GM12872 (cell line): ENCODE data around the gene LHFPL2.

Experiments
- TF ChIP-seq, protein P1 (sequence below): IDR thresholded peaks from 3 replicates; pipeline ENCODE4 v1.5.1; 2011; ENCODE audit warnings: low read depth, mild to moderate bottlenecking, low read length, moderate library complexity; ENCODE audit not compliant: insufficient read depth

LHFPL2 gene

DNA sequence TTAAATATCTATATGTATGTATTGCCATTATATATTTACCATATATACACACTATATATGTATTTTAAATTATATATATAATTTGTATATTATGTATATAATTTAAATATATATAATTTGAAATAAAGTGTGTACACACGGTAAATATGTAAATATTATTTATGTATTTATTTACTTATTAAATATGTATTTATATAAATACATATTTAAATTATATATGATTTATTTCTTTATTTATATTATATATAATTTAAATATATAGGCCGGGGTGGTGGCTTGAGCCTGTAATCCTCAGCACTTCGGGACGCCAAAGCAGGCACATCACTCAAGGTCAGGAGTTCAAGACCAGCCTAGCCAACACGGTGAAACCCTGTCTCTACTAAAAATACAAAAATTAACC is 31.3 kb upstream of the LHFPL2 start:
- TF ChIP-seq, protein P1, sequence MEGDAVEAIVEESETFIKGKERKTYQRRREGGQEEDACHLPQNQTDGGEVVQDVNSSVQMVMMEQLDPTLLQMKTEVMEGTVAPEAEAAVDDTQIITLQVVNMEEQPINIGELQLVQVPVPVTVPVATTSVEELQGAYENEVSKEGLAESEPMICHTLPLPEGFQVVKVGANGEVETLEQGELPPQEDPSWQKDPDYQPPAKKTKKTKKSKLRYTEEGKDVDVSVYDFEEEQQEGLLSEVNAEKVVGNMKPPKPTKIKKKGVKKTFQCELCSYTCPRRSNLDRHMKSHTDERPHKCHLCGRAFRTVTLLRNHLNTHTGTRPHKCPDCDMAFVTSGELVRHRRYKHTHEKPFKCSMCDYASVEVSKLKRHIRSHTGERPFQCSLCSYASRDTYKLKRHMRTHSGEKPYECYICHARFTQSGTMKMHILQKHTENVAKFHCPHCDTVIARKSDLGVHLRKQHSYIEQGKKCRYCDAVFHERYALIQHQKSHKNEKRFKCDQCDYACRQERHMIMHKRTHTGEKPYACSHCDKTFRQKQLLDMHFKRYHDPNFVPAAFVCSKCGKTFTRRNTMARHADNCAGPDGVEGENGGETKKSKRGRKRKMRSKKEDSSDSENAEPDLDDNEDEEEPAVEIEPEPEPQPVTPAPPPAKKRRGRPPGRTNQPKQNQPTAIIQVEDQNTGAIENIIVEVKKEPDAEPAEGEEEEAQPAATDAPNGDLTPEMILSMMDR, result no peak

DNA sequence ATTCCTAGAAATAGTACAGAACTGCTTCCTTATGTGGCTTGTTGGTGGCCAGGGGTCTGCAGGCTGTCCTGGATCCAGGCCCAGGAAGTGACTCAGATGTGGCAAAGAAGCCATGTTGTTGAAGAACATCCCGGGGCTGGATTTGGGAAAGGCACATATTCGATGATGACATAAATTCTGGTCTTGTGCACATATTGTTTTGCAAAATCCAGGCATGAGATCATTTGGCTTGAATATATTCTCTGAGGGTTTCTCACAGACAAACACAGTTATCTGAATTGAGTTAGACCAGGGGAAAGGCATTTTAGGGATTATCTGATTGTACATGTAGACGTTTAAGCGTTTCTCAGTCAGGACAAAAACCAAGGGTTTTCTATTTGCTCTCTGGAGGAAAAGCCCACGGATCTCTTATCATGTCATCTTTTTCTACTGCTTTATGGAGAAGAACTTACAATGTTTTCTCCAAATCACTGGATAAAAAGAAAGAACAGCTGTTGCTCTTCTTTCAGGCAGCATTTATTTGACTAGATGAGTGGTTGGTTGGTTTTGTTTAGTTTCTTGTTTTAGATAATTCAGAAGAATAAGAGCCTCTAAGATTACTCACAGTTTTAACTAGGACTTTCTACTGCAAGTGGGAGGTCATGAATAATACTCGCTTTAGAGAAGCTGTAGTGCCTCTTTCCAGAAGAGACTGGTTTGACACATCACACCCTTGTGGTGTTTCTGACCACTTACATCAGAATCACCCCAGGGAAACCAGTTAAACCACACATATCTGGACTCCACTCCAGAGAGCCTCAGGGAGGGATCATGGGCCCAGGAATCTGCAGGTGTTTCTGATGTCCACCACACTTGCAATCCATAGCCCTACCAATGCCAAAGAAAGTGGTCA is 29.5 kb upstream of the LHFPL2 start:
- TF ChIP-seq, protein P1, result no peak

DNA sequence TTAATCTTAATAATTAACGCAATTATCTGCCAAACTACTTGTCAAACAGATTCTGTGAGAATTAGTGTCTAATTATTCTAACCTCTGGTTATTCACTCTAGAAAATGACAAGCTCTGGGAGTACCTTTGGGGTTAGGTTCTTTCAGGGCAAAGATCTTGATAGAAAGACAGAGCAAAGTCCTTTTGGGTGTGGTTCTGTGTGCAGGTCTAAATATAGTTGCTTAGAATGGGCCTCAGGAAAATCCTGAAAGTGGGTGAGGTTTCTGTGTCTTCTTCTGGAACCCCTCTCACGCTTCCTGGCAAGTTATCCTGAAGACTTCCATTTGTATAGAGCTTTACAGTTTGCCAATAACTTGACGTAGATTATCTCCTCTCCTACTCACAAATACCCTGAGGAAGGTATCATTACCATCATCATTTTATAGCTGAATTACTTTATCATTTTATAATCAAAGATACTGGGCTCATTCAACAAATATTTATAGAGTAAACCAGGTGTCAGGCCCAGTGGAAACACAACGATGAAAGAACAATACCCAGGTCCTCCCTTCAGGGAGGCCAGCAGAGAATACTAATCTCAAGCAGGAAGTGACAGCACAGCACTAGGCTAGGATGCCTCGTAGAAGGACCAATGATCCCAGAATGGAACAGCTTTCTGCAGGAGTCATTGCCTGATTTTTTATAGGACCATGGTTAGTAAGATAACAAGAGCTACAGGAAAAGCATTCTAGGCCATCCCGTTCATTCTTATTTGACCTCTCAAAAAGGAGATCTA is 27.6 kb upstream of the LHFPL2 start:
- TF ChIP-seq, protein P1, result no peak

DNA sequence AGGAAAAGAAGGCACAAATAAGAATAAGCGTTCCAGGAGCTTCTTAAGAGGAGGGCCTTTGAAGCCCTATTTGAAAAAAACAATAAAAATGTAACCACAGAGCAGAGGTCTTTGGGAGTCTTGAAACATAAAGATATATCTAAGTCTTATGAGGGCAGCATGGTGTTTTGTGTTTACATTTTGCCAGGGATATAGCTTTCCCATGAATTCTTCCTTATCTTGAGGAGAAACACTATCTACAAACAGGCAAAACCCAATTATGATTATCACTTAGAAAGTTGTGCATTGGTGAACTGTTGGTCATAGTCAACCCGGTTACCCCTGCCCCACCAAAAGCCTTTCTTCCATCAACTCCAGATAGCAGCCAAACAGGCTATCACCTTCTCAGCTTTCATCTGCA is 23.6 kb upstream of the LHFPL2 start:
- TF ChIP-seq, protein P1, result no peak

DNA sequence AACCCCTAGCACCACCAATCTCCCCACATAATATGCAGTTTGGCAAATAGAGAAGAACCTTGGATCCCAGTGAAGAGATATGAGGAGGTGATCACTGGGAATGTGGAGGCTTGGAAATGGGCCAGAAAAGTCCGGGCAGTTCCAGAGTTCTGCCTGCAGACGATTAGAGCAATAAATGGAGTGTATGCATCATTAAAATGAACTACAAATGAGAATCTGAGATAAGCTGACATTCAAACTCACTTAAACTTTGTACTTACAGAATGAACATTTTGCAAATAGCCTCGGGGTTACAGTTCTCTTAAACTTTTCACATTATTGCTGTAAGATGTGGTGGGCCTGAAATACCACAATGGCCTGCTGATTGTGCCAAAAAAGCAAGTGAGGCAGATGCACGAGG is 23.0 kb upstream of the LHFPL2 start:
- TF ChIP-seq, protein P1, result no peak

DNA sequence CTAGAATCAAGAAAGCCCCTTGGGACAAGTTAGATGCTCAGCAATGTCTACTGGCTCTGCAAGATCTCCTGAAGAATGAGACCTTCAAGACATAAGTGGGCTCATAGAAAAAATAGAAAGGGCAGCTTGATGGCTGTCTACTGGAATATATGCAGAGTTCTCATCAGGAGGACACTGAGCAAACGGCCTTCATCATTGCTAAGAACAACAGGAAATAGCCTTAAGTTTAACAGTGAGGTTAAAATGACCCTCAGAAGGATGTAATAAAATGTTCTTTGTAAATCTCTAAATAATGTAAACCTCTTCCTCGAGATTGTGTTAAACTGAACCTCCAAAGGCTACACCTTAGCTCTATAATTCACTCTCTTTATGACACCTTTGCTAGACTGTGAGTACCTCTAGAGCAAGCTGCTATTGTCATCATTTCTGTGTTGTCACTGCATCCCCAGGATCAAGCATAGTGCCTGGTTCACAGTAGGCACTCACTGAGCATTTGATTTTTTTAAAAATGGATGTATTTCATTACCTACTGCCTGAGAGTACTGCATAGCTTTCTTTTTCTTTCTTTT is 22.2 kb upstream of the LHFPL2 start:
- TF ChIP-seq, protein P1, result no peak

DNA sequence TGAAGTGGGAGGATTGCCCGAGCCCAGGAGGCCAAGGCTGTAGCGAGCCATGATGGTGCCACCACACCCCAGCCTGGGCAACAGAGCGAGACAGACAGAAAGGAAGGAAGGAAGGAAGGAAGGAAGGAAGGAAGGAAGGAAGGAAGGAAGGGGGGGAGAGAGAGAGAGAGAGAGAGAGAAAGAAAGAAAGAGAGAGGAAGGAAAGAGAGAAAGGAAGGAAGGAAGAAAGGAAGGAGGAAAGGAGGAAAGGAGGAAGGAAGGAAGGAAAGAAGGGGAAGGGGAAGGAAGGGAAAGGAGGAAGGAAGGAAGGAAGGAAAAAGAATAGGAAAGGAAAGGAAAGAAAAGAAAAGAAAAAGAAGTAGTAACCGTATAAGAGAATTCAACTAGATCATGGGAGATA is 20.8 kb upstream of the LHFPL2 start:
- TF ChIP-seq, protein P1, result no peak
